ENCODE results near the gene CNDP1.

GRCh38 chr18:74582642-74583041 lies 48.3 kb downstream of the CNDP1 start:
- TF ChIP-seq POLR2A (IDR thresholded peaks at IDR 0.05) (no peak), CTCF (IDR thresholded peaks at IDR 0.05) (no peak)

Measured in body of pancreas (tissue), 4 donors.